Measurements from ENCODE around the gene BNC2.

BNC2 gene

DNA sequence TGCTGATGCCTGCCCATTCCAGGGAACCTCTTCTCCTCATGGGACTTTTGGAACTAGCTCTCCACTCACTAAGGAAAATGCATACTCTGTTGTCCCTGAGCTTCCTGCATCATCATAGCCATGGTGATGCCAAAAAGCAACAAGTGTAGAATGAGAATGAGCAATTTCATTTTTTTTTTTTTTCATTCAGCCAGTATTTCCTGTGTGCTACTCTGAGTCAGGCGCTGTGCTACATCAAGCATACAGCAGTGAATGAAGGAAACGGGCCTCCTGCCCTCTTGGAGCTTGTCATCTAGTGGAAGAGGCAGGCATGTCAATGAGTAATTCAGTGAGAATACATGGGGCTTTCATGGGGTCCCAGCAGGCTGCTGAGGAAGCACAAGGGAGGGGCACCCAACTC, 483.1 kb downstream of the BNC2 start:
- DNase-seq (ENCODE audit: low read depth, low spot score), result no peak
- H3K4me3 ChIP-seq (ENCODE audit: low read depth, low read length), result no peak overlapping the region
- CTCF ChIA-PET, result interaction anchor here (1.8 kb wide), 1 partner anchor 14 kb away, joined by 6 read pairs; no protein-coding TSS in a partner anchor
- TF ChIP-seq, protein P1, sequence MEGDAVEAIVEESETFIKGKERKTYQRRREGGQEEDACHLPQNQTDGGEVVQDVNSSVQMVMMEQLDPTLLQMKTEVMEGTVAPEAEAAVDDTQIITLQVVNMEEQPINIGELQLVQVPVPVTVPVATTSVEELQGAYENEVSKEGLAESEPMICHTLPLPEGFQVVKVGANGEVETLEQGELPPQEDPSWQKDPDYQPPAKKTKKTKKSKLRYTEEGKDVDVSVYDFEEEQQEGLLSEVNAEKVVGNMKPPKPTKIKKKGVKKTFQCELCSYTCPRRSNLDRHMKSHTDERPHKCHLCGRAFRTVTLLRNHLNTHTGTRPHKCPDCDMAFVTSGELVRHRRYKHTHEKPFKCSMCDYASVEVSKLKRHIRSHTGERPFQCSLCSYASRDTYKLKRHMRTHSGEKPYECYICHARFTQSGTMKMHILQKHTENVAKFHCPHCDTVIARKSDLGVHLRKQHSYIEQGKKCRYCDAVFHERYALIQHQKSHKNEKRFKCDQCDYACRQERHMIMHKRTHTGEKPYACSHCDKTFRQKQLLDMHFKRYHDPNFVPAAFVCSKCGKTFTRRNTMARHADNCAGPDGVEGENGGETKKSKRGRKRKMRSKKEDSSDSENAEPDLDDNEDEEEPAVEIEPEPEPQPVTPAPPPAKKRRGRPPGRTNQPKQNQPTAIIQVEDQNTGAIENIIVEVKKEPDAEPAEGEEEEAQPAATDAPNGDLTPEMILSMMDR (IDR thresholded peaks at IDR 0.05; ENCODE audit: insufficient read depth, low read length, missing control alignments), result no peak
- POLR2A ChIA-PET, result no interaction called here

DNA sequence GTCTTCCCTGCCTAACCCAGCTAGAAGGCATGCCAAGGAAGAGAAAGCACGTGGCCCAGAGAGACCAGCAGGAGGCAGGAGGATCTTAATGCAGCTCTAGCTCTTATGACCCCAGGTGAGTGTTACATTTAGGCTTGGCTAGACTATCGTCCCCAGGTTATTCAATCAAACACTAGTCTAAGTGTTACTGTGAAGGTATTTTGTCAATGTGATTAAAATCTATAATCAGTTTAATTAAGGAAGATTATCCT, 483.7 kb downstream of the BNC2 start:
- CTCF ChIA-PET, result interaction anchor here (1.8 kb wide), 1 partner anchor 15 kb away, joined by 6 read pairs; no protein-coding TSS in a partner anchor
- POLR2A ChIA-PET, result no interaction called here
- TF ChIP-seq, protein P1 (IDR thresholded peaks at IDR 0.05; ENCODE audit: insufficient read depth, low read length, missing control alignments), result no peak
- DNase-seq (ENCODE audit: low read depth, low spot score), result no peak
- no peak overlapping the region for H3K4me3 ChIP-seq (ENCODE audit: low read depth, low read length)

DNA sequence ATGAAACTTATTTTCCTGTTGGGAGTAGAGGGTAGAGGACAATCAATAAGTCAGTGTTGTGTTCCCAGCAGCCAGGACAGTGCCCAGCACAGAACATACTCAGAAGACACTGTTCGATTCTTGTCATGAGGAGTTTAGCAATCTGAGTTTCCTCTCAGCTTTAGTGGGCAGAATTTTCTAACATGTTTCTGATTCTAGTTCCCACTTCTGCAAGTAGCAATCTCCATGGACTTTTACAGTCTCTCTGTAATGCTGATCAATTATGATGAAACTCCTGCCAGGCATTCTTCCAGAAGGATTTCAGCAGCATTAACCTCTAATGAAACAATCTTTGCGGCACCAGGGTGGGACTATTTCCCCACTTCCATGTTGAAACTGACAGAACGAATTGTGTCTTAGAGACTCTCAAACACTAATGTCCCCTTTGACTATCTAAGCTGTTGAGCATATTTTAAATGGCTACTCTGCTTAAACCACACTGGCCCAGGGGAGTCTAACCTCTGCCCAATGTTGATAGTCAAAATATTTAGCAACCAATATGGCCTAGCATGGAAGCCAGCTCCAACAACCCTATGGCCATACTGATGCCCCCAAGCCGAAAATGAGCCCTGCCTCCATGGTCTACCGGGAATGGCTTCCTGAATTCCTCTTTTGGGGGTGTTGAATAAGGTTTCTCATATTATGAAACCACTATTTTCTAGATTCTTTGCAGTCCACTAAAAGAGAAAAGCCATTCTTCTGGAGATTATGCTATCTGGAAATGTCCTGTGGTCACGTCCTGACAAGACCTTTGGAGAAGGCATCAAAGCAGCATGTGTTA, 484.3 kb downstream of the BNC2 start:
- no peak overlapping the region for H3K4me3 ChIP-seq (ENCODE audit: low read depth, low read length)
- DNase-seq (ENCODE audit: low read depth, low spot score), result no peak
- POLR2A ChIA-PET, result no interaction called here
- CTCF ChIA-PET, result interaction anchor here (0.9 to 1.8 kb wide), 3 partner anchors 11 to 23 kb away, joined by 3 to 6 read pairs (median 4); no protein-coding TSS in a partner anchor
- TF ChIP-seq, protein P1 (IDR thresholded peaks at IDR 0.05; ENCODE audit: insufficient read depth, low read length, missing control alignments), result no peak

DNA sequence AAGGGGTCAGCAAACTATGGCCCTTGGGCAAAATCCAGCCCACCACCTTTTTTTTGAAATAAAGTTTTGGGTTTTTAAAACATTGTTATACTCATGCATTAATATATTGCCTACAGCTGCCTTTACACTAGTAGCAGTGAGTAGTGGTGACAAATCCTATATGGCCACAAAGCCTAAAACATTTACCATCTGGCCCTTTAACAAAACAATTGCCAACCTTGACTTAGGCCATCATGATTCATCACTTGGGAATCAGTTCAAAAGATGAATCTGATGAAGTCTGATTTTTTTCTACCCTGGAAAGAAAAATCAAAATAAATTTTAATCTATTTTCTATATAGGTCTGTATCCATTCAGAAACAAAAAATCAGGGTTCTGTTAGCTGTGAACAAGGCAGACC, 484.9 kb downstream of the BNC2 start:
- CTCF ChIA-PET, result interaction anchor here (0.9 to 1.3 kb wide), 2 partner anchors 11 to 24 kb away, joined by 3 to 4 read pairs; no protein-coding TSS in a partner anchor
- TF ChIP-seq, protein P1 (IDR thresholded peaks at IDR 0.05; ENCODE audit: insufficient read depth, low read length, missing control alignments), result no peak
- no peak overlapping the region for H3K4me3 ChIP-seq (ENCODE audit: low read depth, low read length)
- no peak for DNase-seq (ENCODE audit: low read depth, low spot score)
- POLR2A ChIA-PET, result no interaction called here

DNA sequence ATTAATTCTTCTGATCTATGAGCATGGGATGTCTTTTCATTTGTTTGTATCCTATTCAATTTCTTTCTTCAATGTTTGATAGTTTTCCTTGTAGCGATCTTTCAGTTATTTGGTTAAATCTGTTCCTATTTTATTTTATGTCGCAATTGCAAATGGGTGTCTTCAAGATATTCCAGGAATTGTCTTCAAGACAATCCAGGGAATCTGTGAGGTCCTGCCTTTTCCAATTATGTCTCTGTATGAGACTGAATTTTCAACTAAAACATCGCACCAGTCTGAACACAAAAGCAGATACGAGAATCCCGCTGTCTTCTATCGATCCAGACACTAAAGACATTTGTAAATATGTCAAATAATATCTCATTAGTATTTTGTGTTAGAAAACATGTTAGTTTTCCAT, 485.5 kb downstream of the BNC2 start:
- CTCF ChIA-PET, result no interaction called here
- no peak overlapping the region for H3K4me3 ChIP-seq (ENCODE audit: low read depth, low read length)
- POLR2A ChIA-PET, result no interaction called here
- DNase-seq (ENCODE audit: low read depth, low spot score), result no peak
- TF ChIP-seq, protein P1 (IDR thresholded peaks at IDR 0.05; ENCODE audit: insufficient read depth, low read length, missing control alignments), result no peak

DNA sequence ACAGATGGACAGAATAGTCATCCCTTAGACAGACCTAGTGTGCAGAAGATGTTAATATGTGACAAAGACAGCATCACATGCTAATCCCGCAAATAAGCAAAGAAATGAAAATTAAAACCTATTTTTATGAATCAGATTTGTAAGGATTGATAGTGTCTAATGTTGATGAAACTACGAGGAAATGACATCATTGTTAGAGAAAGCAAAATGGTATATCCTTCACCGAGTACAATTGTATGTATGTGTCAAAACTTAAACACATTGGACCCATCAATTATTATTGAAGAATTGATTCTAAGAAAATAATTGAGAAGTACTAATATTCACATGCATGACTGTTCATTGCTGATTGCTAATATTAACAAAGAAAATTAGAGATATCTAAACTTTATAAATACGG, 493.2 kb downstream of the BNC2 start:
- POLR2A ChIA-PET, result no interaction called here
- TF ChIP-seq, protein P1 (IDR thresholded peaks at IDR 0.05; ENCODE audit: insufficient read depth, low read length, missing control alignments), result no peak

More for the DNA sequence above, 493.2 kb downstream of the BNC2 start:
- CTCF ChIA-PET, result no interaction called here
- no peak overlapping the region for H3K4me3 ChIP-seq (ENCODE audit: low read depth, low read length)
- DNase-seq (ENCODE audit: low read depth, low spot score), result no peak

Measured in AG04449 (cell line).